Measurements from ENCODE around the gene PLB1. TPM values are rescaled to one million over a fixed set of nuclear protein-coding genes. Genes with fewer than 3 reads are reported as not detected.

The PLB1 gene
- total and polyA plus RNA-seq, 9 of the 15 experiments (the other 6 are each of a cell fraction or from before 2014, with no cell fraction given): 0.01 to 0.09 (median 0.07) TPM; not detected in 2

DNA sequence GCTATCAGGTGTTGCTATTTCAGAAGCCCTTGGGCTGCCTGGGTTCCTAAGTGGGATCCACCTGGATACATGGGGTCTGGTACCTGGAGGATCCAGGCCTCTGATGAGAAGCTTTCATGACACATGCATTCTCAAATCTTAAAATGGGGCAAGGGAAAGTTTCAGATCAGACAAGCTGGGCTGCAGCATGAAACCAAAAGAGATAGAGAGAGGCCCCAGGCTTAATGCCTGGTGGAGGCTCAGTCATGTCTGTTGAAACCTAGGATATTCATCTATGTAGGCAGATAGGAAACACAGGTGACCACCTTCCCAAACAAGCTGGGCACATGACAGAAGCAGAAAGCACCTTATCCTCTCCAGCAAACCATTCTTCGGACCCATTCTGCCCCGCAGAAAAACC is 18.8 kb upstream of the PLB1 start (continued):
- TF ChIP-seq ZNF764 (CRISPR knock-in tag; IDR thresholded peaks at IDR 0.05; ENCODE audit: low read depth) (no peak), C11orf30 (IDR thresholded peaks at IDR 0.05; ENCODE audit: low read depth) (no peak)
- TF ChIP-seq, protein P1, sequence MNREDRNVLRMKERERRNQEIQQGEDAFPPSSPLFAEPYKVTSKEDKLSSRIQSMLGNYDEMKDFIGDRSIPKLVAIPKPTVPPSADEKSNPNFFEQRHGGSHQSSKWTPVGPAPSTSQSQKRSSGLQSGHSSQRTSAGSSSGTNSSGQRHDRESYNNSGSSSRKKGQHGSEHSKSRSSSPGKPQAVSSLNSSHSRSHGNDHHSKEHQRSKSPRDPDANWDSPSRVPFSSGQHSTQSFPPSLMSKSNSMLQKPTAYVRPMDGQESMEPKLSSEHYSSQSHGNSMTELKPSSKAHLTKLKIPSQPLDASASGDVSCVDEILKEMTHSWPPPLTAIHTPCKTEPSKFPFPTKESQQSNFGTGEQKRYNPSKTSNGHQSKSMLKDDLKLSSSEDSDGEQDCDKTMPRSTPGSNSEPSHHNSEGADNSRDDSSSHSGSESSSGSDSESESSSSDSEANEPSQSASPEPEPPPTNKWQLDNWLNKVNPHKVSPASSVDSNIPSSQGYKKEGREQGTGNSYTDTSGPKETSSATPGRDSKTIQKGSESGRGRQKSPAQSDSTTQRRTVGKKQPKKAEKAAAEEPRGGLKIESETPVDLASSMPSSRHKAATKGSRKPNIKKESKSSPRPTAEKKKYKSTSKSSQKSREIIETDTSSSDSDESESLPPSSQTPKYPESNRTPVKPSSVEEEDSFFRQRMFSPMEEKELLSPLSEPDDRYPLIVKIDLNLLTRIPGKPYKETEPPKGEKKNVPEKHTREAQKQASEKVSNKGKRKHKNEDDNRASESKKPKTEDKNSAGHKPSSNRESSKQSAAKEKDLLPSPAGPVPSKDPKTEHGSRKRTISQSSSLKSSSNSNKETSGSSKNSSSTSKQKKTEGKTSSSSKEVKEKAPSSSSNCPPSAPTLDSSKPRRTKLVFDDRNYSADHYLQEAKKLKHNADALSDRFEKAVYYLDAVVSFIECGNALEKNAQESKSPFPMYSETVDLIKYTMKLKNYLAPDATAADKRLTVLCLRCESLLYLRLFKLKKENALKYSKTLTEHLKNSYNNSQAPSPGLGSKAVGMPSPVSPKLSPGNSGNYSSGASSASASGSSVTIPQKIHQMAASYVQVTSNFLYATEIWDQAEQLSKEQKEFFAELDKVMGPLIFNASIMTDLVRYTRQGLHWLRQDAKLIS (CRISPR knock-in tag; IDR thresholded peaks at IDR 0.05): no peak
- TF ChIP-seq, protein P2, sequence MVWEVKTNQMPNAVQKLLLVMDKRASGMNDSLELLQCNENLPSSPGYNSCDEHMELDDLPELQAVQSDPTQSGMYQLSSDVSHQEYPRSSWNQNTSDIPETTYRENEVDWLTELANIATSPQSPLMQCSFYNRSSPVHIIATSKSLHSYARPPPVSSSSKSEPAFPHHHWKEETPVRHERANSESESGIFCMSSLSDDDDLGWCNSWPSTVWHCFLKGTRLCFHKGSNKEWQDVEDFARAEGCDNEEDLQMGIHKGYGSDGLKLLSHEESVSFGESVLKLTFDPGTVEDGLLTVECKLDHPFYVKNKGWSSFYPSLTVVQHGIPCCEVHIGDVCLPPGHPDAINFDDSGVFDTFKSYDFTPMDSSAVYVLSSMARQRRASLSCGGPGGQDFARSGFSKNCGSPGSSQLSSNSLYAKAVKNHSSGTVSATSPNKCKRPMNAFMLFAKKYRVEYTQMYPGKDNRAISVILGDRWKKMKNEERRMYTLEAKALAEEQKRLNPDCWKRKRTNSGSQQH (CRISPR knock-in tag; IDR thresholded peaks at IDR 0.05): no peak

DNA sequence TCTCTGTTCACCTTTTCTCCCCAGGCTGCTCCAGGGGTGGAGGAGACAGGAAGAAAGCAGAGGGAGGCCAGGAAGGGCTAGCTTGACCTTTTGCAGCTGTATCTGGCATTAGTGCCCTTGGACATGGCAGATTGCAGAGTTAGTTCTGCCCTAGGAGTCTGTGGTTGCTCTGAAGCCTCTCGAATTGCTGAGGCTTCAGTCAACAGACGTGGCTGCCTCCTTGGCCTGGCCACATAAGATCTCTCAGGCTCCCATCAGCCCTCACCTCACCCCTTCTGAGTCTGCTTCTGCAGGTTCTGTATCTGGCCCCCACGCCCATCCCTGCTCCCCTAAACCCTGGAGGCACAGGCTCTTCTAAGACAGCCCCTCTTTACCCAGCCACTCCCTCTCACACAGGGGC is 18.2 kb upstream of the PLB1 start:
- Histone ChIP-seq H3K27ac (ENCODE audit: extremely low read depth, low read depth, low read length) (no peak overlapping the region), H2AFZ (ENCODE audit: low read depth, low read length) (no peak overlapping the region), H3K4me1 (replicated peaks in 1 of 2; ENCODE audit: control insufficient read depth in 2 of 2, insufficient read depth in 2 of 2, low read length in 2 of 2) (no peaks in the 10 kb centered on the region), H4K20me1 (replicated peaks; ENCODE audit: control insufficient read depth, insufficient read depth, low read length) (no peaks in the 10 kb centered on the region), H3K4me3 (no peak overlapping the region), H3K9me3 (replicated peaks; ENCODE audit: control insufficient read depth, insufficient read depth, low read depth, low read length) (no peaks in the 10 kb centered on the region), H3K9me1 (ENCODE audit: control insufficient read depth, insufficient read depth, low read length) (no peaks in the 10 kb centered on the region), H3K9ac (ENCODE audit: insufficient read depth in 1 of 2, low read depth in 2 of 2, low read length in 2 of 2) (no peak overlapping the region), H3K4me2 (ENCODE audit: insufficient read depth, low read length) (no peak overlapping the region), H3K79me2 (ENCODE audit: control insufficient read depth, insufficient read depth, low read length) (no peaks in the 10 kb centered on the region), H3K27me3 (ENCODE audit: control insufficient read depth in 2 of 2, insufficient read depth in 2 of 2, low read length in 2 of 2) (peaks cover 0 to 15% of the 10 kb centered on the region in 2 experiments; a peak in 1 of 5 replicates), H3K36me3 (ENCODE audit: control insufficient read depth, insufficient read depth, low read length) (no peaks in the 10 kb centered on the region)
- in situ Hi-C loops (cut with MboI): no loop called here
- ChIA-PET CTCF (ENCODE audit: low intra/inter-chr PET ratio) (no interaction called here), POLR2A (no interaction called here)
- WGBS (ENCODE audit: insufficient coverage, low coverage, missing lambda C conversion rate): 9% methylated on average over 3 of the region's 3 CpGs
- no peak for FAIRE-seq
- BruUV-seq (replicated peaks): no TSS peak
- intact Hi-C loops (cut with micrococcal nuclease): no loop called here
- no peak for DNase-seq (ENCODE audit: extremely low read depth in 1 of 4, low spot score in 3 of 4)
- no peak for ATAC-seq
- TF ChIP-seq SRSF1 (IDR thresholded peaks at IDR 0.05; ENCODE audit: low read depth, low read length): no peak
- TF ChIP-seq, protein P3, sequence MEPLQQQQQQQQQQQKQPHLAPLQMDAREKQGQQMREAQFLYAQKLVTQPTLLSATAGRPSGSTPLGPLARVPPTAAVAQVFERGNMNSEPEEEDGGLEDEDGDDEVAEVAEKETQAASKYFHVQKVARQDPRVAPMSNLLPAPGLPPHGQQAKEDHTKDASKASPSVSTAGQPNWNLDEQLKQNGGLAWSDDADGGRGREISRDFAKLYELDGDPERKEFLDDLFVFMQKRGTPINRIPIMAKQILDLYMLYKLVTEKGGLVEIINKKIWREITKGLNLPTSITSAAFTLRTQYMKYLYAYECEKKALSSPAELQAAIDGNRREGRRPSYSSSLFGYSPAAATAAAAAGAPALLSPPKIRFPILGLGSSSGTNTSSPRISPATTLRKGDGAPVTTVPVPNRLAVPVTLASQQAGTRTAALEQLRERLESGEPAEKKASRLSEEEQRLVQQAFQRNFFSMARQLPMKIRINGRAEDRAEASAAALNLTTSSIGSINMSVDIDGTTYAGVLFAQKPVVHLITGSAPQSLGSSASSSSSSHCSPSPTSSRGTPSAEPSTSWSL (CRISPR knock-in tag; IDR thresholded peaks at IDR 0.05; ENCODE audit: borderline replicate concordance): no peak

All from K562 (cell line).